H1 (cell line): ENCODE results near the gene FLOT1. TPM values are rescaled to one million over a fixed set of nuclear protein-coding genes. Genes with fewer than 3 reads are reported as not detected.

Source experiments
- ASH2L ChIP-seq: fragments of 200-600, 300-600 bp; sonication (generic); IDR thresholded peaks from one replicate; pipeline ENCODE4 v1.7.1; 2017; ENCODE audit warnings: low read length
- BACH1 ChIP-seq: IDR thresholded peaks from 2 replicates; pipeline ENCODE4 v1.6.1; 2012; ENCODE audit warnings: low read length, improper control_type of control experiment
- CBX8 ChIP-seq: fragments of 300-800, 300-1000 bp; sonication (generic); IDR thresholded peaks from 2 replicates; pipeline ENCODE4 v1.7.1; 2016; ENCODE audit warnings: low read depth, low read length, borderline replicate concordance
- CHD1 ChIP-seq: IDR thresholded peaks from 2 replicates; pipeline ENCODE4 v1.6.1; 2012; ENCODE audit warnings: low read depth, low read length, improper control_type of control experiment
- CTBP2 ChIP-seq: IDR thresholded peaks from 2 replicates; pipeline ENCODE4 v1.7.0; 2011; ENCODE audit warnings: borderline replicate concordance, mild to moderate bottlenecking, moderate library complexity, mixed read lengths, low read length; ENCODE audit not compliant: insufficient read depth, insufficient read length
- FOSL1 ChIP-seq: IDR thresholded peaks from 2 replicates; pipeline ENCODE4 v1.6.1; 2011; ENCODE audit warnings: mild to moderate bottlenecking, low read depth, low read length, moderate library complexity; ENCODE audit not compliant: insufficient read depth
- GTF2F1 ChIP-seq: IDR thresholded peaks from 2 replicates; pipeline ENCODE4 v1.6.1; 2012; ENCODE audit warnings: low read depth, low read length, improper control_type of control experiment, borderline replicate concordance
- KDM1A ChIP-seq: fragments of 200-600, 300-600 bp; sonication (generic); IDR thresholded peaks from 2 replicates; pipeline ENCODE4 v1.7.1; 2016; ENCODE audit warnings: mild to moderate bottlenecking, low read length, borderline replicate concordance
- KDM5A ChIP-seq: fragments of 200-600 bp; IDR thresholded peaks from 2 replicates; pipeline ENCODE4 v1.7.1; 2012; ENCODE audit warnings: mild to moderate bottlenecking, low read length, inconsistent platforms, mixed read lengths
- PHF8 ChIP-seq: fragments of 200-600 bp; sonication (generic); conservative IDR thresholded peaks from 2 replicates; pipeline ENCODE4 v1.7.1; 2012; ENCODE audit warnings: low read depth, mild to moderate bottlenecking, inconsistent platforms, low read length, moderate library complexity
- RFX5 ChIP-seq: IDR thresholded peaks from 2 replicates; pipeline ENCODE4 v1.6.1; 2011; ENCODE audit warnings: low read depth, low read length, improper control_type of control experiment, borderline replicate concordance
- SIX5 ChIP-seq: IDR thresholded peaks from 2 replicates; pipeline ENCODE4 v1.6.1; 2011; ENCODE audit warnings: mild to moderate bottlenecking, low read depth, low read length
- SRF ChIP-seq: IDR thresholded peaks from 2 replicates; pipeline ENCODE4 v1.6.1; 2011; ENCODE audit warnings: mild to moderate bottlenecking, low read depth, low read length, moderate library complexity
- TAF1 ChIP-seq: IDR thresholded peaks from 2 replicates; pipeline ENCODE4 v1.6.1; 2011; ENCODE audit warnings: mild to moderate bottlenecking, low read depth, low read length
- TBP ChIP-seq: IDR thresholded peaks from 2 replicates; pipeline ENCODE4 v1.6.1; 2011; ENCODE audit warnings: low read depth, low read length, improper control_type of control experiment
- polyA plus RNA-seq, 7 experiments: library from polyadenylated mRNA; depleted of rRNA in 3 of 7; stranded (reverse) in 5 of 7; unstranded in 2 of 7; fragments of >200 nt in 5 of 7; fragments of 200-250 nt in 2 of 7; gene quantifications; 1 replicate in 5 of 7; 2 replicates in 1 of 7; 4 replicates in 1 of 7; pipeline versions ENCODE4 v1.2.1 to v1.2.3, GENCODE V29; 2011 to 2013; ENCODE audit warnings: missing spikeins in 2 of 7, mixed read lengths in 2 of 7
- total RNA-seq: library from RNA; stranded (reverse); fragmentation: NEBNext Ultra II Directional; extraction: Animal tissue kit (Norgen Biotek cat#: 25700); gene quantifications from 2 replicates; pipeline ENCODE4 v1.2.1, GENCODE V29; 2021

Gene FLOT1
- total and polyA plus RNA-seq, 2 of the 8 experiments (the other 6 are each of a cell fraction or from before 2014, with no cell fraction given): 87.5 to 88.1 TPM

- TF ChIP-seq KDM5A: no peak
- no peak for TF ChIP-seq SIX5
- no peak for TF ChIP-seq SRF
- TF ChIP-seq TBP: peak; percentile 61; the same call in 1 of the 2 replicates
- no peak for TF ChIP-seq KDM1A
- TF ChIP-seq CTBP2: no peak
- TF ChIP-seq PHF8: peak; percentile 10
- TF ChIP-seq ASH2L: no peak
- peak; percentile 85 for TF ChIP-seq CHD1
- TF ChIP-seq GTF2F1: no peak
- peak; percentile 78 for TF ChIP-seq TAF1
- TF ChIP-seq CBX8: no peak
- TF ChIP-seq BACH1: peak; percentile 96
- TF ChIP-seq FOSL1: peak; percentile 23; the same call in 1 of the 2 replicates
- no peak for TF ChIP-seq RFX5
Observed at GRCh38 chr6:30721198-30722024, 21.1 kb downstream of the FLOT1 start (continued).
